ENCODE measurements around the gene TTC9B.

DNA sequence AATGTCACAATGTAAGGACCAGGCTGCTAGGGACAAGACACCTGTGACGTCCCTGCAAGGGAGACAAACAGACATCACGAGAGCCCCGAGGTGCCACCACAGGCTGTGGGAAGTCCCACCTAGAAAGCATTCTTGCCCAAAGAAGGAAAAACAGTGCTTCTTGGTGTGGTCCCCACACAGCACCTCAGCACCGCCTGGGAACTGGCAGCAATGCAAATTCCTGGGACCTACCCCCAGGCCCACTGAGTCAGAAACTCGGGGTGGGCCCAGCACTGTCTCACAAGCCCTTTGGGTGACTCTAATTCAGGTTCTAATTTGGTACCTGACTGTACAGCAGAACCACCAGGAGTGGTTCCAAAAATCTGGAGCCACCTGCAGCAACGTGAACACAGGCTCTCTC is 22.1 kb upstream of the TTC9B start:
- TF ChIP-seq, protein P1, sequence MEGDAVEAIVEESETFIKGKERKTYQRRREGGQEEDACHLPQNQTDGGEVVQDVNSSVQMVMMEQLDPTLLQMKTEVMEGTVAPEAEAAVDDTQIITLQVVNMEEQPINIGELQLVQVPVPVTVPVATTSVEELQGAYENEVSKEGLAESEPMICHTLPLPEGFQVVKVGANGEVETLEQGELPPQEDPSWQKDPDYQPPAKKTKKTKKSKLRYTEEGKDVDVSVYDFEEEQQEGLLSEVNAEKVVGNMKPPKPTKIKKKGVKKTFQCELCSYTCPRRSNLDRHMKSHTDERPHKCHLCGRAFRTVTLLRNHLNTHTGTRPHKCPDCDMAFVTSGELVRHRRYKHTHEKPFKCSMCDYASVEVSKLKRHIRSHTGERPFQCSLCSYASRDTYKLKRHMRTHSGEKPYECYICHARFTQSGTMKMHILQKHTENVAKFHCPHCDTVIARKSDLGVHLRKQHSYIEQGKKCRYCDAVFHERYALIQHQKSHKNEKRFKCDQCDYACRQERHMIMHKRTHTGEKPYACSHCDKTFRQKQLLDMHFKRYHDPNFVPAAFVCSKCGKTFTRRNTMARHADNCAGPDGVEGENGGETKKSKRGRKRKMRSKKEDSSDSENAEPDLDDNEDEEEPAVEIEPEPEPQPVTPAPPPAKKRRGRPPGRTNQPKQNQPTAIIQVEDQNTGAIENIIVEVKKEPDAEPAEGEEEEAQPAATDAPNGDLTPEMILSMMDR (IDR thresholded peaks at IDR 0.05), result no peak
- no peak for TF ChIP-seq POLR2A (IDR thresholded peaks at IDR 0.05)

Measured in heart left ventricle (tissue), 13 donors.